Fibroblast of lung (primary cell): ENCODE results near the gene PDRG1.

Source experiments
- CTCF ChIP-seq, 2 donors: IDR thresholded peaks in 1 of 2; conservative IDR thresholded peaks in 1 of 2; 1 replicate in 1 of 2; 2 replicates in 1 of 2; pipeline ENCODE4 v1.5.1; 2011 to 2012; ENCODE audit warnings: low read length in 2 of 2, control low read depth in 1 of 2, inconsistent platforms in 1 of 2, low read depth in 1 of 2, mild to moderate bottlenecking in 1 of 2
- EZH2 ChIP-seq: IDR thresholded peaks from 2 replicates; pipeline ENCODE4 v1.5.1; 2012; ENCODE audit warnings: low read length, control low read depth, mild to moderate bottlenecking; ENCODE audit errors: missing control alignments

- TF ChIP-seq CTCF (conservative IDR thresholded peaks at IDR 0.05 in 1 of 2, IDR thresholded peaks at IDR 0.05 in 1 of 2; ENCODE audit: low read depth in 1 of 2, low read length in 2 of 2) (no peak), EZH2 (no peak)
Observed at GRCh38 chr20:31988430-31989015, 36.7 kb upstream of the PDRG1 start.
